Stimulated activated CD8-positive, alpha-beta memory T cell treated with anti-CD3 and anti-CD28 coated beads, Interleukin-2, amount 100 ng/mL, for 48 hours (primary cell): ENCODE results near the gene MIA2.
"Not testable (repeated sequence)": the region's sequence is repeated elsewhere in the genome, so short reads cannot be mapped to it uniquely, and the experiment has no call there.

Experiments used
- DNase-seq, 2 donors: peaks; one replicate each; pipeline ENCODE4 v3.0.0-alpha.2; 2020; ENCODE audit warnings: low read depth in 2 of 2

The MIA2 gene

GRCh38 chr14:39322807-39323206 is 89.1 kb downstream of the MIA2 start:
- no peak for DNase-seq

GRCh38 chr14:39324097-39324496 is 90.4 kb downstream of the MIA2 start:
- DNase-seq: no peak

GRCh38 chr14:39339003-39339402 is 105.3 kb downstream of the MIA2 start:
- DNase-seq: no peak

- DNase-seq: not testable (repeated sequence)
These were observed 107.4 kb downstream of the MIA2 start for GRCh38 chr14:39341126-39341525.

GRCh38 chr14:39342768-39343167 is 109.1 kb downstream of the MIA2 start:
- no peak for DNase-seq

- no peak for DNase-seq
These were observed 109.9 kb downstream of the MIA2 start for GRCh38 chr14:39343614-39344013.

- no peak for DNase-seq
These were observed 117.2 kb downstream of the MIA2 start for GRCh38 chr14:39350866-39351265.

GRCh38 chr14:39351708-39352107 is 118.0 kb downstream of the MIA2 start:
- no peak for DNase-seq

- not testable (repeated sequence) for DNase-seq
These were observed 125.4 kb downstream of the MIA2 start for GRCh38 chr14:39359069-39359468.

- DNase-seq: no peak
These were observed 126.6 kb downstream of the MIA2 start for GRCh38 chr14:39360316-39360715.

- DNase-seq: not testable (repeated sequence)
These were observed 127.8 kb downstream of the MIA2 start for GRCh38 chr14:39361556-39361955.

GRCh38 chr14:39364509-39364908 is 130.8 kb downstream of the MIA2 start:
- DNase-seq: no peak

- DNase-seq: no peak
These were observed 131.6 kb downstream of the MIA2 start for GRCh38 chr14:39365354-39365753.

GRCh38 chr14:39366460-39367386 is 133.0 kb downstream of the MIA2 start:
- no peak for DNase-seq

GRCh38 chr14:39367387-39367751 is 133.7 kb downstream of the MIA2 start:
- no peak for DNase-seq

GRCh38 chr14:39368261-39368959 is 134.7 kb downstream of the MIA2 start:
- no peak for DNase-seq

GRCh38 chr14:39369029-39369428 is 135.3 kb downstream of the MIA2 start:
- no peak for DNase-seq

GRCh38 chr14:39370415-39370814 is 136.7 kb downstream of the MIA2 start:
- DNase-seq: no peak

GRCh38 chr14:39372656-39373055 is 138.9 kb downstream of the MIA2 start:
- DNase-seq: no peak

GRCh38 chr14:39374851-39375250 is 141.1 kb downstream of the MIA2 start:
- no peak for DNase-seq

- no peak for DNase-seq
These were observed 143.1 kb downstream of the MIA2 start for GRCh38 chr14:39376667-39377403.

- no peak for DNase-seq
These were observed 147.7 kb downstream of the MIA2 start for GRCh38 chr14:39381366-39381765.
